ENCODE results near the gene HBA1.

The HBA1 gene

DNA sequence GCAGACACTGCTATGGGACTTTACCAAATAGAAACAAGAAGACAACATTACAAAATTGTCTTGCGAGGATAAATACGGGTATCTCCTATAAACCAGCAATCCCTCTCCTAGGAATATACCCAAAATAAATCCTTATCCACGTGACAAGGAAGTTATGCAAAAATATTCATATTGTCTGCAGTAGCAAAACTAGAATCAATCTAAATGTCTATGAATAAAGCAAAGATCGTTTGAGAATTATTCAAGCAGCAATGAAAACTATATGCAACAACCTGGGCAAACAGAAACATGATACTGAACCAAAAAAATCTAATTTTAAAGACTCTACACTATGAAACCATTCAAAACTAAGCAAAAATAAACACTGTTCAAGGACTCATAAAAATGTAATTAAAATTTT lies 43.5 kb downstream of the HBA1 start:
- TF ChIP-seq, protein P1, sequence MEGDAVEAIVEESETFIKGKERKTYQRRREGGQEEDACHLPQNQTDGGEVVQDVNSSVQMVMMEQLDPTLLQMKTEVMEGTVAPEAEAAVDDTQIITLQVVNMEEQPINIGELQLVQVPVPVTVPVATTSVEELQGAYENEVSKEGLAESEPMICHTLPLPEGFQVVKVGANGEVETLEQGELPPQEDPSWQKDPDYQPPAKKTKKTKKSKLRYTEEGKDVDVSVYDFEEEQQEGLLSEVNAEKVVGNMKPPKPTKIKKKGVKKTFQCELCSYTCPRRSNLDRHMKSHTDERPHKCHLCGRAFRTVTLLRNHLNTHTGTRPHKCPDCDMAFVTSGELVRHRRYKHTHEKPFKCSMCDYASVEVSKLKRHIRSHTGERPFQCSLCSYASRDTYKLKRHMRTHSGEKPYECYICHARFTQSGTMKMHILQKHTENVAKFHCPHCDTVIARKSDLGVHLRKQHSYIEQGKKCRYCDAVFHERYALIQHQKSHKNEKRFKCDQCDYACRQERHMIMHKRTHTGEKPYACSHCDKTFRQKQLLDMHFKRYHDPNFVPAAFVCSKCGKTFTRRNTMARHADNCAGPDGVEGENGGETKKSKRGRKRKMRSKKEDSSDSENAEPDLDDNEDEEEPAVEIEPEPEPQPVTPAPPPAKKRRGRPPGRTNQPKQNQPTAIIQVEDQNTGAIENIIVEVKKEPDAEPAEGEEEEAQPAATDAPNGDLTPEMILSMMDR (IDR thresholded peaks at IDR 0.05; ENCODE audit: low read depth, low read length, poor library complexity, severe bottlenecking) = no peak
- Histone ChIP-seq H3K4me2 (ENCODE audit: low read length) (no peak overlapping the region), H3K9me3 (ENCODE audit: control insufficient read depth, insufficient read depth, low read length) (no peaks in the 10 kb centered on the region), H4K20me1 (ENCODE audit: control insufficient read depth, insufficient read depth, low read depth, low read length) (no peaks in the 10 kb centered on the region), H3F3A (ENCODE audit: control insufficient read depth, insufficient read depth) (no peaks in the 10 kb centered on the region; the same call in 1 of the 2 replicates), H3K4me3 (ENCODE audit: low read length) (no peak overlapping the region), H3K27ac (ENCODE audit: low read depth, low read length) (no peak overlapping the region), H3K36me3 (ENCODE audit: control insufficient read depth, low read length) (peaks cover 78% of the 10 kb centered on the region), H3K79me2 (ENCODE audit: control insufficient read depth, low read length) (peaks cover 83% of the 10 kb centered on the region), H3K27me3 (ENCODE audit: control insufficient read depth, low read length) (no peaks in the 10 kb centered on the region), H3K9me2 (replicated peaks; ENCODE audit: control insufficient read depth, low read length) (no peaks in the 10 kb centered on the region), H3K4me1 (ENCODE audit: control insufficient read depth, low read length) (no peaks in the 10 kb centered on the region)

Measured in DOHH2 (cell line).